NCI-H1436 treated with DMSO at 0.1 percent for 48 hours (cell line): ENCODE measurements around the gene FAM163B.

ENCODE experiments used
- DNase-seq: peaks from one replicate; lab custom pipeline; 2025; lab: John Stamatoyannopoulos, UW

Gene FAM163B

DNA sequence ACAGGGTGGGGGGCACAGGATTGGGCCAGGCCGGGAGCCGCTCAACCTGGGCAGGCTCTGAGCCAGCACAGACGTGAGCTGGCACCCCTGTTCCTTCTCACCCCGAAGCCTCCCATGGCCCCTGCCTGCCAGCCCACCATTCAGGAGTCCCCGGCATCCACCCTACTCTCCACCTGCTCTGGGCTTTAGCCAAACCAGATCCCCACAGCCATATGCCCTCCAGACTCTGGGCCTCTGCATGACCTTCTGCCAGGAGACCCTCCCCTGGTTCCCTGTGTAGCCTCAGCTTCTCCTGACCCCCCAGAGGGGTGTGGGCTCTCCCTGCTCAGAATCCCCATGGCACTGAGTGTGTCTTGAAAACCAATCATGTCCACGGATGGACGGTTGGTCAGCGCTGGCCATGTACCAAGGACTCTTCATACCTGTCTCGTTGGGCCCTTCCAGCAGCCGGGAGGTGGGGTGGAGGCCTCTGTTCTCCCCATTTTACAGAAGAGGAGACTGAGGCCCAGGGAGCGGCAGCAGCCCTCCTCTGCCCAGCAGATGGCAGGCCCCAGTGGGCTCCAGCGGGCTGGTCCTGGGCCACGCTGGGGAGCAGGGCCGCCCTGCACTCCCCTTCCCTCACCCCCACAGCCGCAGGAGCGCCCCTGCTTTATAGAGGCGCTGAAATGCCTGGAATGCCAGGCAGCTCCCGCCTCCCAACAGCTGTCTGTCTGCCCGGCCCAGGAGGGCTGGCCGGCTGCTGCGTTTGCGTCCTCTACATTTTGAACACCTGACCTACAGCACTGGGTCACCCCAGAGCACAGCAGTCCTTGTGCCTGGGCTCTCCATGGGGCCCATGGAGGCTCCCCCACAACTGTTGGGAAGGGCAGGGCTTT lies 81.0 kb downstream of the FAM163B start:
- no peak for DNase-seq

DNA sequence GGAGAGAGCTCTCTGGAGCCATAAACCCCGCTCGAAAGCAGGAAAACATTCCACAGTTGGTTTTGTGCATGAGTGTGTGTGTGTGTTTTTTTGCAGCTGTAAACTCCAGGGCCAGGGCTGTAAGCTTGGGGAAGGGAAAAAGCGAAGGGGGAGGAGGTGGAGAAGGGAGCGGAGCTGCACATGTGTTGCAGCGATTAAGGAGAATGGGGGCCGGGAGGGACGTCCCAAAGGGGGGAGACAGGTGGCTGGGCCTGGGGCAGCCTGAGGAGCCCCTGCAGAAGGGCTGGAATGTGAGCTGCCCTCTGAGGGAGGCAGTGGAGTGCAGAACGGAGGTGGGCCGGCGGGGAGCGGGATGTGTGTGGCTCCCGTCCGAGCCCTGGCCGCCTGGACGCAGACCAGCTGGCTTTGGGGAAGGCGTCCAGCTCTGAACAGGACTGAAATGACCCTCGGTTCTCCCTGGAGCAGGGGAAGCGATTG lies 81.7 kb downstream of the FAM163B start:
- DNase-seq, result no peak
